ENCODE measurements around the gene CRTC1.
"Not testable (repeated sequence)": the region's sequence is repeated elsewhere in the genome, so short reads cannot be mapped to it uniquely, and the experiment has no call there.

CRTC1 gene

GRCh38 chr19:18809149-18809868 lies 125.8 kb downstream of the CRTC1 start:
- Histone ChIP-seq H3K79me2 (ENCODE audit: control insufficient read depth, low read length) (no peaks in the 10 kb centered on the region), H4K20me1 (ENCODE audit: control insufficient read depth, insufficient read depth, low read depth, low read length) (no peaks in the 10 kb centered on the region), H3K4me3 (ENCODE audit: low read length) (no peak overlapping the region), H3K9me2 (replicated peaks; ENCODE audit: control insufficient read depth, low read length) (no peaks in the 10 kb centered on the region), H3K36me3 (ENCODE audit: control insufficient read depth, low read length) (no peaks in the 10 kb centered on the region), H3K27ac (ENCODE audit: low read depth, low read length) (no peak overlapping the region), H3F3A (ENCODE audit: control insufficient read depth, insufficient read depth) (no peaks in the 10 kb centered on the region), H3K27me3 (ENCODE audit: control insufficient read depth, low read length) (peaks cover 3% of the 10 kb centered on the region; the same call in 1 of the 2 replicates), H3K4me2 (ENCODE audit: low read length) (no peak overlapping the region), H3K9me3 (ENCODE audit: control insufficient read depth, insufficient read depth, low read length) (no peaks in the 10 kb centered on the region), H3K4me1 (ENCODE audit: control insufficient read depth, low read length) (no peaks in the 10 kb centered on the region)
- TF ChIP-seq CTCF (IDR thresholded peaks at IDR 0.05; ENCODE audit: low read depth, low read length, poor library complexity, severe bottlenecking) (no peak), EZH2phosphoT487 (IDR thresholded peaks at IDR 0.05; ENCODE audit: borderline replicate concordance, low read length) (no peak)

- not testable (repeated sequence) for H3K27ac ChIP-seq (ENCODE audit: low read depth, low read length); H3F3A ChIP-seq (ENCODE audit: control insufficient read depth, insufficient read depth); H3K36me3 ChIP-seq (ENCODE audit: control insufficient read depth, low read length); H3K27me3 ChIP-seq (ENCODE audit: control insufficient read depth, low read length); H3K4me2 ChIP-seq (ENCODE audit: low read length); H3K79me2 ChIP-seq (ENCODE audit: control insufficient read depth, low read length); H4K20me1 ChIP-seq (ENCODE audit: control insufficient read depth, insufficient read depth, low read depth, low read length); H3K9me3 ChIP-seq (ENCODE audit: control insufficient read depth, insufficient read depth, low read length); H3K4me3 ChIP-seq (ENCODE audit: low read length); H3K4me1 ChIP-seq (ENCODE audit: control insufficient read depth, low read length); H3K9me2 ChIP-seq (replicated peaks; ENCODE audit: control insufficient read depth, low read length)
Measured at GRCh38 chr19:18811638-18812037, 128.2 kb downstream of the CRTC1 start.

- Histone ChIP-seq H3K9me2 (replicated peaks; ENCODE audit: control insufficient read depth, low read length) (no peaks in the 10 kb centered on the region), H3K79me2 (ENCODE audit: control insufficient read depth, low read length) (no peaks in the 10 kb centered on the region), H3F3A (ENCODE audit: control insufficient read depth, insufficient read depth) (no peaks in the 10 kb centered on the region), H3K27me3 (ENCODE audit: control insufficient read depth, low read length) (no peaks in the 10 kb centered on the region; the same call in 1 of the 2 replicates), H3K4me1 (ENCODE audit: control insufficient read depth, low read length) (no peaks in the 10 kb centered on the region), H3K4me3 (ENCODE audit: low read length) (no peak overlapping the region), H3K27ac (ENCODE audit: low read depth, low read length) (no peak overlapping the region), H3K9me3 (ENCODE audit: control insufficient read depth, insufficient read depth, low read length) (no peaks in the 10 kb centered on the region), H3K36me3 (ENCODE audit: control insufficient read depth, low read length) (no peaks in the 10 kb centered on the region), H3K4me2 (ENCODE audit: low read length) (no peak overlapping the region), H4K20me1 (ENCODE audit: control insufficient read depth, insufficient read depth, low read depth, low read length) (no peaks in the 10 kb centered on the region)
- TF ChIP-seq EZH2phosphoT487 (IDR thresholded peaks at IDR 0.05; ENCODE audit: borderline replicate concordance, low read length) = no peak
- no peak for TF ChIP-seq CTCF (IDR thresholded peaks at IDR 0.05; ENCODE audit: low read depth, low read length, poor library complexity, severe bottlenecking)
Measured at GRCh38 chr19:18814063-18814462, 130.6 kb downstream of the CRTC1 start.

- no peaks in the 10 kb centered on the region for H4K20me1 ChIP-seq (ENCODE audit: control insufficient read depth, insufficient read depth, low read depth, low read length)
- H3K27ac ChIP-seq (ENCODE audit: low read depth, low read length) = no peak overlapping the region
- no peaks in the 10 kb centered on the region for H3K9me3 ChIP-seq (ENCODE audit: control insufficient read depth, insufficient read depth, low read length)
- no peak overlapping the region for H3K4me3 ChIP-seq (ENCODE audit: low read length)
- no peaks in the 10 kb centered on the region for H3K4me1 ChIP-seq (ENCODE audit: control insufficient read depth, low read length)
- H3F3A ChIP-seq (ENCODE audit: control insufficient read depth, insufficient read depth) = no peaks in the 10 kb centered on the region
- no peaks in the 10 kb centered on the region for H3K9me2 ChIP-seq (replicated peaks; ENCODE audit: control insufficient read depth, low read length)
- TF ChIP-seq EZH2phosphoT487 (IDR thresholded peaks at IDR 0.05; ENCODE audit: borderline replicate concordance, low read length) (no peak), CTCF (IDR thresholded peaks at IDR 0.05; ENCODE audit: low read depth, low read length, poor library complexity, severe bottlenecking) (no peak)
- no peaks in the 10 kb centered on the region for H3K36me3 ChIP-seq (ENCODE audit: control insufficient read depth, low read length)
- no peaks in the 10 kb centered on the region for H3K79me2 ChIP-seq (ENCODE audit: control insufficient read depth, low read length)
- H3K4me2 ChIP-seq (ENCODE audit: low read length) = no peak overlapping the region
- H3K27me3 ChIP-seq (ENCODE audit: control insufficient read depth, low read length) = no peaks in the 10 kb centered on the region; the same call in 1 of the 2 replicates
Measured at GRCh38 chr19:18815673-18816072, 132.2 kb downstream of the CRTC1 start.

- not testable (repeated sequence) for H3K27ac ChIP-seq (ENCODE audit: low read depth, low read length); H3K4me2 ChIP-seq (ENCODE audit: low read length); H3K79me2 ChIP-seq (ENCODE audit: control insufficient read depth, low read length); H3K4me1 ChIP-seq (ENCODE audit: control insufficient read depth, low read length); H3K4me3 ChIP-seq (ENCODE audit: low read length); H3F3A ChIP-seq (ENCODE audit: control insufficient read depth, insufficient read depth); H4K20me1 ChIP-seq (ENCODE audit: control insufficient read depth, insufficient read depth, low read depth, low read length); H3K9me3 ChIP-seq (ENCODE audit: control insufficient read depth, insufficient read depth, low read length); H3K27me3 ChIP-seq (ENCODE audit: control insufficient read depth, low read length); H3K9me2 ChIP-seq (replicated peaks; ENCODE audit: control insufficient read depth, low read length); H3K36me3 ChIP-seq (ENCODE audit: control insufficient read depth, low read length)
Measured at GRCh38 chr19:18816645-18817044, 133.2 kb downstream of the CRTC1 start.

All from DOHH2 (cell line).